Heart left ventricle (tissue), 13 donors: ENCODE data around the gene IL1RAP.

ENCODE experiments used
- POLR2A ChIP-seq, 2 donors: fragments of 450-650 bp; IDR thresholded peaks; one replicate each; pipeline ENCODE4 v1.6.1; 2017; ENCODE audit warnings: antibody characterized with exemption in 2 of 2, mild to moderate bottlenecking in 2 of 2, moderate library complexity in 2 of 2
- TF ChIP-seq, protein P1 (sequence below), 12 donors: fragments of 200-600 bp; sonication (generic) in 4 of 12; IDR thresholded peaks; one replicate each; pipeline versions ENCODE4 v1.5.0 to v1.8.0; 2018 to 2022; ENCODE audit warnings: antibody characterized with exemption in 12 of 12, mild to moderate bottlenecking in 5 of 12
- donor health status: ischemic (EF 13 %, LVEDD 7.1; RV severe dilation, severe dysfunction).
- donor health status: DM: no; HTN: yes; CAD: no.
- donor health status: DM: no; HTN: no; CAD: no.
- donor health status: ischemic (EF 25% LVEDD 6.9; RV normal size, moderate dysfunction).
- donor health status: ischemic (EF 25% LVEDD 5.7; RV mildly dilated, moderate dysfunction).
- donor health status: ischemic (EF 35%, LVEDD 5.7; RV mildly dilated, moderate dysfunction).
- donor health status: nonischemic (EF 11% LVEDD 7.7; RV severe dilation, severe dysfunction).
- donor health status: DM: yes; HTN: yes; CAD: no.
- donor health status: PGD.
- donor health status: ischemic (EF 29% LVEDD 5.4; RV normal size, mild dysfunction).
- donor health status: nonischemic (EF 23%, LVEDD 6.1; RV moderate dilation, normal function).

DNA sequence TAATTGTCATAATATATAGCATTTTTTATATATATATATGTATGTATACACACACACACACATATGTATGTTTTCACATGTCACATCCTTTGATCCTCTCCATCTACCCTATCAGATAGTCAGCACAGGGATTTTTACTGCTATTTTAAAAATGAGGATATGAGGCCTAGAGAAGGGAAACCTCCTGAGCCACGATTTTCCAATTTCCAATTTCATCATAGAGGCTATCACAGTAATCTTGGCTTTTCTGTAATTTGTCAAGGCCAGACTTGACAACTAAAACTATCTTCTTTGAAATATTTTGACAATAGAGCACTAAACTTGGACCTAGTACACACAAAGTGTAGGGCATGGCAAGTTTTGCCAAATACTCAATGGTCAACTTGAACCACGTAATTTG is 42.5 kb downstream of the IL1RAP start:
- TF ChIP-seq POLR2A (IDR thresholded peaks at IDR 0.05), result no peak
- TF ChIP-seq, protein P1, sequence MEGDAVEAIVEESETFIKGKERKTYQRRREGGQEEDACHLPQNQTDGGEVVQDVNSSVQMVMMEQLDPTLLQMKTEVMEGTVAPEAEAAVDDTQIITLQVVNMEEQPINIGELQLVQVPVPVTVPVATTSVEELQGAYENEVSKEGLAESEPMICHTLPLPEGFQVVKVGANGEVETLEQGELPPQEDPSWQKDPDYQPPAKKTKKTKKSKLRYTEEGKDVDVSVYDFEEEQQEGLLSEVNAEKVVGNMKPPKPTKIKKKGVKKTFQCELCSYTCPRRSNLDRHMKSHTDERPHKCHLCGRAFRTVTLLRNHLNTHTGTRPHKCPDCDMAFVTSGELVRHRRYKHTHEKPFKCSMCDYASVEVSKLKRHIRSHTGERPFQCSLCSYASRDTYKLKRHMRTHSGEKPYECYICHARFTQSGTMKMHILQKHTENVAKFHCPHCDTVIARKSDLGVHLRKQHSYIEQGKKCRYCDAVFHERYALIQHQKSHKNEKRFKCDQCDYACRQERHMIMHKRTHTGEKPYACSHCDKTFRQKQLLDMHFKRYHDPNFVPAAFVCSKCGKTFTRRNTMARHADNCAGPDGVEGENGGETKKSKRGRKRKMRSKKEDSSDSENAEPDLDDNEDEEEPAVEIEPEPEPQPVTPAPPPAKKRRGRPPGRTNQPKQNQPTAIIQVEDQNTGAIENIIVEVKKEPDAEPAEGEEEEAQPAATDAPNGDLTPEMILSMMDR (IDR thresholded peaks at IDR 0.05), result no peak
